NCI-H146 (cell line): ENCODE data around the gene GLCCI1.
A peak's percentile ranks its signal among the peaks of the same experiment; 100 is the strongest.

ENCODE experiments used
- DNase-seq: peaks from one replicate; lab custom pipeline; 2025; lab: John Stamatoyannopoulos, UW

The GLCCI1 gene

GRCh38 chr7:7962851-7963250, 5.7 kb upstream of the GLCCI1 start:
- no peak for DNase-seq

- DNase-seq: no peak
Observed at GRCh38 chr7:7964250-7964649, 4.3 kb upstream of the GLCCI1 start.

- no peak for DNase-seq
Observed at GRCh38 chr7:7964691-7965090, 3.9 kb upstream of the GLCCI1 start.

- DNase-seq: no peak
Observed at GRCh38 chr7:7965301-7965700, 3.3 kb upstream of the GLCCI1 start.

GRCh38 chr7:7966141-7966734, 2.4 kb upstream of the GLCCI1 start:
- no peak for DNase-seq

- DNase-seq: no peak
Observed at GRCh38 chr7:7967886-7968543, 581 bp upstream of the GLCCI1 start.

GRCh38 chr7:7969306-7970236, 975 bp downstream of the GLCCI1 start:
- DNase-seq: peak; percentile 50

- peak; percentile 48 for DNase-seq
Observed at GRCh38 chr7:7970237-7970530, 1.6 kb downstream of the GLCCI1 start.

GRCh38 chr7:7970531-7971307, 2.1 kb downstream of the GLCCI1 start:
- DNase-seq: peak; percentile 31

- no peak for DNase-seq
Observed at GRCh38 chr7:7971308-7972040, 2.9 kb downstream of the GLCCI1 start.

- DNase-seq: no peak
Observed at GRCh38 chr7:7972128-7972527, 3.5 kb downstream of the GLCCI1 start.

- DNase-seq: no peak
Observed at GRCh38 chr7:7972922-7973594, 4.5 kb downstream of the GLCCI1 start.

GRCh38 chr7:7976677-7977076, 8.1 kb downstream of the GLCCI1 start:
- no peak for DNase-seq

GRCh38 chr7:7977774-7978173, 9.2 kb downstream of the GLCCI1 start:
- no peak for DNase-seq

- no peak for DNase-seq
Observed at GRCh38 chr7:7978860-7979259, 10.3 kb downstream of the GLCCI1 start.

- no peak for DNase-seq
Observed at GRCh38 chr7:7979558-7979957, 11.0 kb downstream of the GLCCI1 start.

GRCh38 chr7:7980134-7980533, 11.5 kb downstream of the GLCCI1 start:
- DNase-seq: no peak

GRCh38 chr7:7982904-7983303, 14.3 kb downstream of the GLCCI1 start:
- DNase-seq: no peak

GRCh38 chr7:7984424-7984823, 15.8 kb downstream of the GLCCI1 start:
- DNase-seq: no peak

- no peak for DNase-seq
Observed at GRCh38 chr7:7988706-7989105, 20.1 kb downstream of the GLCCI1 start.

GRCh38 chr7:7989133-7989532, 20.5 kb downstream of the GLCCI1 start:
- DNase-seq: no peak
